H1 (cell line): Measurements from ENCODE around the gene IKZF2. TPM values are rescaled to one million over a fixed set of nuclear protein-coding genes. Genes with fewer than 3 reads are reported as not detected.

Experiments
- CTCF ChIA-PET: fragments of 300-600 bp; sonication (Branson Sonifier 250); formaldehyde crosslinking; loops from one replicate; lab custom pipeline; 2021; ENCODE audit not compliant: partially characterized antibody; lab: Charles Lee
- POLR2A ChIA-PET: fragments of 300-600 bp; sonication (Branson Sonifier 250); formaldehyde crosslinking; loops from one replicate; lab custom pipeline; 2021; ENCODE audit warnings: inconsistent platforms; ENCODE audit not compliant: partially characterized antibody; lab: Charles Lee
- DNase-seq, 2 experiments: peaks; one replicate each; pipeline versions ENCODE4 v3.0.0 to v3.0.0-alpha.2; 2010 to 2022; ENCODE audit warnings: low spot score in 2 of 2, low read depth in 1 of 2, mixed read lengths in 1 of 2
- FAIRE-seq: peaks from 2 replicates; lab custom pipeline; 2011; peaks lifted over from hg19 to GRCh38; lab: Jason Lieb, UNC
- H2AFZ ChIP-seq: 2 replicates; pipeline ENCODE4 v1.8.1; 2012; ENCODE audit warnings: low read length, inconsistent platforms
- H2AK5ac ChIP-seq: 2 replicates; pipeline ENCODE4 v1.6.1; 2013; ENCODE audit warnings: low read depth, low read length
- H2BK120ac ChIP-seq: replicated peaks from 2 replicates; pipeline ENCODE3; 2013; ENCODE audit warnings: low read depth, low read length, inconsistent platforms
- H2BK12ac ChIP-seq: 2 replicates; pipeline ENCODE4 v1.6.1; 2013; ENCODE audit warnings: low read depth, low read length
- H2BK15ac ChIP-seq: 2 replicates; pipeline ENCODE4 v1.6.1; 2013; ENCODE audit warnings: low read length
- H2BK20ac ChIP-seq: 2 replicates; pipeline ENCODE4 v1.6.1; 2013; ENCODE audit warnings: low read length
- H2BK5ac ChIP-seq: 2 replicates; pipeline ENCODE4 v1.6.1; 2013; ENCODE audit warnings: low read depth, low read length
- H3K14ac ChIP-seq: 2 replicates; pipeline ENCODE4 v1.6.1; 2013; ENCODE audit warnings: inconsistent platforms; ENCODE audit not compliant: insufficient read length
- H3K18ac ChIP-seq: 2 replicates; pipeline ENCODE4 v1.6.1; 2013; ENCODE audit warnings: low read length; ENCODE audit errors: extremely low read depth
- H3K23ac ChIP-seq: 2 replicates; pipeline ENCODE4 v1.6.1; 2013; ENCODE audit warnings: inconsistent platforms; ENCODE audit not compliant: insufficient read length
- H3K23me2 ChIP-seq: 2 replicates; pipeline ENCODE4 v1.6.1; 2013; ENCODE audit warnings: low read depth, low read length
- H3K27ac ChIP-seq: 2 replicates; pipeline ENCODE4 v1.6.1; 2011; ENCODE audit warnings: low read depth, low read length, inconsistent platforms
- H3K27me3 ChIP-seq, 4 experiments: replicated peaks in 1 of 4; 1 replicate in 1 of 4; 2 replicates in 3 of 4; pipeline versions ENCODE4 v1.6.1 to v1.8.1; 2011 to 2013; ENCODE audit warnings: low read length in 3 of 4, mild to moderate bottlenecking in 3 of 4, inconsistent platforms in 2 of 4, mixed read lengths in 2 of 4, moderate library complexity in 1 of 4; ENCODE audit not compliant: control insufficient read depth in 3 of 4, insufficient read depth in 3 of 4; ENCODE audit errors: extremely low read depth in 1 of 4
- H3K36me3 ChIP-seq, 4 experiments: 2 replicates each; pipeline versions ENCODE4 v1.6.1 to v1.8.1; 2011 to 2013; ENCODE audit warnings: mild to moderate bottlenecking in 4 of 4, low read length in 3 of 4, moderate library complexity in 2 of 4, control low read depth in 1 of 4, inconsistent platforms in 1 of 4; ENCODE audit not compliant: insufficient read depth in 4 of 4, control insufficient read depth in 2 of 4
- H3K4ac ChIP-seq: replicated peaks from 2 replicates; pipeline ENCODE3; 2013; ENCODE audit warnings: low read length, low read depth, mixed read lengths, inconsistent platforms; ENCODE audit not compliant: insufficient read length
- H3K4me1 ChIP-seq, 4 experiments: replicated peaks in 1 of 4; 1 replicate in 1 of 4; 2 replicates in 3 of 4; pipeline versions ENCODE4 v1.6.1 to v1.8.1; 2011 to 2013; ENCODE audit warnings: low read length in 3 of 4, inconsistent platforms in 2 of 4, mixed read lengths in 1 of 4; ENCODE audit not compliant: insufficient read depth in 4 of 4, control insufficient read depth in 3 of 4
- H3K4me2 ChIP-seq, 2 experiments: 2 replicates each; pipeline versions ENCODE4 v1.6.1 to v1.8.1; 2011 to 2013; ENCODE audit warnings: low read depth in 2 of 2, low read length in 2 of 2, control low read depth in 1 of 2, inconsistent platforms in 1 of 2, mild to moderate bottlenecking in 1 of 2; ENCODE audit not compliant: insufficient read depth in 1 of 2
- H3K4me3 ChIP-seq, 4 experiments: fragments of 200-600, 300-600 bp in 1 of 4; sonication (generic), shearing (Covaris generic), sonication (Bioruptor Twin) in 1 of 4; 2 replicates each; pipeline versions ENCODE4 v1.5.1 to v1.8.1; 2011 to 2016; ENCODE audit warnings: low read length in 4 of 4, low read depth in 3 of 4, control low read depth in 2 of 4, inconsistent platforms in 2 of 4, mild to moderate bottlenecking in 2 of 4, mixed read lengths in 1 of 4, moderate library complexity in 1 of 4; ENCODE audit not compliant: insufficient read depth in 2 of 4; ENCODE audit errors: extremely low read depth in 1 of 4
- H3K56ac ChIP-seq: replicated peaks from 2 replicates; pipeline ENCODE3; 2013; ENCODE audit warnings: low read depth, mild to moderate bottlenecking, mixed read lengths, low read length, inconsistent platforms; ENCODE audit not compliant: insufficient read length
- H3K79me1 ChIP-seq: 2 replicates; pipeline ENCODE4 v1.6.1; 2013; ENCODE audit warnings: low read depth, low read length, control low read depth
- H3K79me2 ChIP-seq, 2 experiments: 2 replicates each; pipeline versions ENCODE4 v1.6.1 to v1.8.1; 2012 to 2013; ENCODE audit warnings: low read length in 2 of 2, mild to moderate bottlenecking in 2 of 2, inconsistent platforms in 1 of 2; ENCODE audit not compliant: insufficient read depth in 2 of 2, control insufficient read depth in 1 of 2
- H3K9ac ChIP-seq, 4 experiments: replicated peaks in 1 of 4; 1 replicate in 1 of 4; 2 replicates in 3 of 4; pipeline versions ENCODE4 v1.6.1 to v1.8.1; 2011 to 2013; ENCODE audit warnings: low read depth in 3 of 4, low read length in 3 of 4, control low read depth in 2 of 4, mild to moderate bottlenecking in 2 of 4, moderate library complexity in 2 of 4, inconsistent platforms in 1 of 4; ENCODE audit errors: extremely low read depth in 1 of 4
- H3K9me3 ChIP-seq, 2 experiments: 2 replicates each; pipeline versions ENCODE4 v1.6.1 to v1.8.1; 2012 to 2013; ENCODE audit warnings: mild to moderate bottlenecking in 2 of 2, moderate library complexity in 2 of 2, control low read depth in 1 of 2, inconsistent platforms in 1 of 2, low read depth in 1 of 2, low read length in 1 of 2, mixed read lengths in 1 of 2; ENCODE audit not compliant: insufficient read depth in 2 of 2
- H4K20me1 ChIP-seq, 2 experiments: replicated peaks in 1 of 2; 2 replicates each; pipeline versions ENCODE3 to v1.8.1; 2011 to 2013; ENCODE audit warnings: inconsistent platforms in 2 of 2, low read length in 2 of 2, mild to moderate bottlenecking in 1 of 2; ENCODE audit not compliant: insufficient read depth in 2 of 2, control insufficient read depth in 1 of 2
- H4K5ac ChIP-seq: 2 replicates; pipeline ENCODE4 v1.6.1; 2013; ENCODE audit warnings: low read length, low read depth, mixed read lengths, inconsistent platforms; ENCODE audit not compliant: insufficient read length
- H4K8ac ChIP-seq: 2 replicates; pipeline ENCODE4 v1.8.0; 2013; ENCODE audit warnings: mild to moderate bottlenecking, moderate library complexity, low read length, inconsistent platforms; ENCODE audit not compliant: insufficient read depth; ENCODE audit errors: extremely low read depth
- H4K91ac ChIP-seq: replicated peaks from 2 replicates; pipeline ENCODE3; 2013; ENCODE audit warnings: low read length, mixed read lengths, inconsistent platforms; ENCODE audit not compliant: insufficient read length
- BCL11A ChIP-seq, 2 experiments: IDR thresholded peaks; one replicate each; pipeline ENCODE4 v1.6.1; 2011; ENCODE audit warnings: low read depth in 2 of 2, low read length in 2 of 2, mild to moderate bottlenecking in 2 of 2
- CBX5 ChIP-seq: fragments of 300-800, 300-1000 bp; sonication (generic); IDR thresholded peaks from 2 replicates; pipeline ENCODE4 v1.7.1; 2016; ENCODE audit warnings: antibody characterized with exemption, low read length, low read depth
- CBX8 ChIP-seq: fragments of 300-800, 300-1000 bp; sonication (generic); IDR thresholded peaks from 2 replicates; pipeline ENCODE4 v1.7.1; 2016; ENCODE audit warnings: low read depth, low read length, borderline replicate concordance
- CHD2 ChIP-seq: IDR thresholded peaks from 2 replicates; pipeline ENCODE4 v1.6.1; 2012; ENCODE audit warnings: low read length, improper control_type of control experiment
- CREB1 ChIP-seq: IDR thresholded peaks from 2 replicates; pipeline ENCODE4 v1.6.1; 2012; ENCODE audit warnings: inconsistent platforms
- FOSL1 ChIP-seq: IDR thresholded peaks from 2 replicates; pipeline ENCODE4 v1.6.1; 2011; ENCODE audit warnings: mild to moderate bottlenecking, low read depth, low read length, moderate library complexity; ENCODE audit not compliant: insufficient read depth
- GTF2F1 ChIP-seq: IDR thresholded peaks from 2 replicates; pipeline ENCODE4 v1.6.1; 2012; ENCODE audit warnings: low read depth, low read length, improper control_type of control experiment, borderline replicate concordance
- JUN ChIP-seq: IDR thresholded peaks from 2 replicates; pipeline ENCODE4 v1.6.1; 2011; ENCODE audit warnings: low read depth, mild to moderate bottlenecking, improper control_type of control experiment, low read length
- KDM1A ChIP-seq: fragments of 200-600, 300-600 bp; sonication (generic); IDR thresholded peaks from 2 replicates; pipeline ENCODE4 v1.7.1; 2016; ENCODE audit warnings: mild to moderate bottlenecking, low read length, borderline replicate concordance
- KDM5A ChIP-seq: fragments of 200-600 bp; IDR thresholded peaks from 2 replicates; pipeline ENCODE4 v1.7.1; 2012; ENCODE audit warnings: mild to moderate bottlenecking, low read length, inconsistent platforms, mixed read lengths
- NRF1 ChIP-seq: IDR thresholded peaks from 2 replicates; pipeline ENCODE4 v1.6.1; 2011; ENCODE audit warnings: mild to moderate bottlenecking, low read depth, low read length, improper control_type of control experiment
- POLR2A ChIP-seq, 2 experiments: IDR thresholded peaks; 1 replicate in 1 of 2; 2 replicates in 1 of 2; pipeline ENCODE4 v1.6.1; 2011; ENCODE audit warnings: low read depth in 2 of 2, low read length in 2 of 2, mild to moderate bottlenecking in 2 of 2; ENCODE audit errors: control extremely low read depth in 1 of 2
- SIX5 ChIP-seq: IDR thresholded peaks from 2 replicates; pipeline ENCODE4 v1.6.1; 2011; ENCODE audit warnings: mild to moderate bottlenecking, low read depth, low read length
- SP4 ChIP-seq: IDR thresholded peaks from 2 replicates; pipeline ENCODE4 v1.6.1; 2012; ENCODE audit warnings: low read length, inconsistent platforms
- TCF12 ChIP-seq: IDR thresholded peaks from 2 replicates; pipeline ENCODE4 v1.6.1; 2011; ENCODE audit warnings: low read depth, mild to moderate bottlenecking, low read length
- WGBS, 2 experiments: shearing (Covaris generic) in 1 of 2; methylation state at CpG; one replicate each; pipeline versions ENCODE4 v1.1.6 to v1.1.7; 2013 to 2015; ENCODE audit warnings: low lambda C conversion rate in 2 of 2, mixed read lengths in 2 of 2, inconsistent platforms in 1 of 2, low coverage in 1 of 2, missing lambda C conversion rate in 1 of 2; ENCODE audit not compliant: insufficient replicate concordance in 2 of 2, insufficient coverage in 1 of 2, insufficient read length in 1 of 2; ENCODE audit errors: extremely low coverage in 1 of 2, missing lambda C conversion rate in 1 of 2; 5-methylcytosine and 5-hydroxymethylcytosine counted together
- polyA plus RNA-seq, 7 experiments: library from polyadenylated mRNA; depleted of rRNA in 3 of 7; stranded (reverse) in 5 of 7; unstranded in 2 of 7; fragments of >200 nt in 5 of 7; fragments of 200-250 nt in 2 of 7; gene quantifications; 1 replicate in 5 of 7; 2 replicates in 1 of 7; 4 replicates in 1 of 7; pipeline versions ENCODE4 v1.2.1 to v1.2.3, GENCODE V29; 2011 to 2013; ENCODE audit warnings: missing spikeins in 2 of 7, mixed read lengths in 2 of 7
- total RNA-seq: library from RNA; stranded (reverse); fragmentation: NEBNext Ultra II Directional; extraction: Animal tissue kit (Norgen Biotek cat#: 25700); gene quantifications from 2 replicates; pipeline ENCODE4 v1.2.1, GENCODE V29; 2021

Gene IKZF2
- total and polyA plus RNA-seq, 2 of the 8 experiments (the other 6 are each of a cell fraction or from before 2014, with no cell fraction given), result 1.7 to 4.4 TPM

- no peaks in the 10 kb centered on the region for H4K20me1 ChIP-seq
- H3K4me3 ChIP-seq, result no peak overlapping the region
- no peaks in the 10 kb centered on the region for H3K79me1 ChIP-seq
- H2BK15ac ChIP-seq, result no peak overlapping the region
- POLR2A ChIA-PET, result no interaction called here
- WGBS, 2 experiments, result 94% methylated on average over 3 of the region's 3 CpGs; no CpG with 5 or more reads in 1 of the 2 experiments
- no peaks in the 10 kb centered on the region for H3K36me3 ChIP-seq
- H3K4me1 ChIP-seq, result no peaks in the 10 kb centered on the region
- H2BK5ac ChIP-seq, result no peak overlapping the region
- DNase-seq, result no peak
- no peak overlapping the region for H3K9ac ChIP-seq
- no peak for FAIRE-seq
- no peaks in the 10 kb centered on the region for H3K27me3 ChIP-seq
- no peak overlapping the region for H3K4me2 ChIP-seq
- H3K9me3 ChIP-seq, result no peaks in the 10 kb centered on the region
- no peak overlapping the region for H3K56ac ChIP-seq
- H2BK12ac ChIP-seq, result no peak overlapping the region
- no peak overlapping the region for H3K14ac ChIP-seq
- H2AFZ ChIP-seq, result no peak overlapping the region
- H3K27ac ChIP-seq, result no peak overlapping the region
- H4K5ac ChIP-seq, result no peak overlapping the region
- no peaks in the 10 kb centered on the region for H3K79me2 ChIP-seq
- CTCF ChIA-PET, result no interaction called here
- no peak overlapping the region for H4K8ac ChIP-seq
- no peak overlapping the region for H3K18ac ChIP-seq
- no peak overlapping the region for H3K23ac ChIP-seq
- H3K23me2 ChIP-seq, result no peaks in the 10 kb centered on the region
- H3K4ac ChIP-seq, result no peak overlapping the region
- no peak overlapping the region for H4K91ac ChIP-seq
- H2BK120ac ChIP-seq, result no peak overlapping the region
- no peak overlapping the region for H2BK20ac ChIP-seq
- no peak overlapping the region for H2AK5ac ChIP-seq
- no peak for TF ChIP-seq JUN
- TF ChIP-seq TCF12, result no peak
- TF ChIP-seq CREB1, result no peak
- no peak for TF ChIP-seq SIX5
- no peak for TF ChIP-seq POLR2A (IDR thresholded peaks at IDR 0.05; ENCODE audit: control extremely low read depth in 1 of 2, low read depth in 2 of 2, low read length in 2 of 2)
- TF ChIP-seq CBX5, result no peak
- TF ChIP-seq KDM5A, result no peak
- no peak for TF ChIP-seq KDM1A
- TF ChIP-seq CBX8, result no peak
- no peak for TF ChIP-seq BCL11A (IDR thresholded peaks at IDR 0.05; ENCODE audit: low read depth in 2 of 2, low read length in 2 of 2)
- no peak for TF ChIP-seq GTF2F1
- no peak for TF ChIP-seq CHD2
- TF ChIP-seq NRF1, result no peak
- no peak for TF ChIP-seq FOSL1
- no peak for TF ChIP-seq SP4
Observed at GRCh38 chr2:213016166-213016983, 135.0 kb downstream of the IKZF2 start.
